GM18502 (cell line): Measurements from ENCODE around the gene KRTAP12-1.

Experiments
- ATAC-seq: cut with Tn5 transposase; IDR thresholded peaks from one replicate; pipeline ENCODE4 v1.9.1; 2021; ENCODE audit warnings: mild to moderate bottlenecking; ENCODE audit not compliant: unreplicated experiment, poor library complexity

Gene KRTAP12-1

GRCh38 chr21:44681861-44682579, at the start of gene KRTAP12-1:
Gene KRTAP12-1 (minus strand): TSS chr21:44682163. CDS start chr21:44682123, 40 bp downstream.
- no peak for ATAC-seq

GRCh38 chr21:44730951-44731579, 49.1 kb upstream of the KRTAP12-1 start:
- no peak for ATAC-seq

GRCh38 chr21:44730028-44730395, 48.0 kb upstream of the KRTAP12-1 start:
- no peak for ATAC-seq

GRCh38 chr21:44729336-44730027, 47.5 kb upstream of the KRTAP12-1 start:
- ATAC-seq, result no peak

GRCh38 chr21:44728716-44729115, 46.8 kb upstream of the KRTAP12-1 start:
- no peak for ATAC-seq

- ATAC-seq, result no peak
Observed at GRCh38 chr21:44727757-44728156, 45.8 kb upstream of the KRTAP12-1 start.

GRCh38 chr21:44727321-44727720, 45.4 kb upstream of the KRTAP12-1 start:
- ATAC-seq, result no peak

- no peak for ATAC-seq
Observed at GRCh38 chr21:44726826-44727225, 44.9 kb upstream of the KRTAP12-1 start.

- ATAC-seq, result no peak
Observed at GRCh38 chr21:44724926-44725325, 43.0 kb upstream of the KRTAP12-1 start.

- no peak for ATAC-seq
Observed at GRCh38 chr21:44724196-44724595, 42.2 kb upstream of the KRTAP12-1 start.

GRCh38 chr21:44723177-44724131, 41.5 kb upstream of the KRTAP12-1 start:
- ATAC-seq, result no peak

- no peak for ATAC-seq
Observed at GRCh38 chr21:44722731-44723130, 40.8 kb upstream of the KRTAP12-1 start.

GRCh38 chr21:44720170-44720569, 38.2 kb upstream of the KRTAP12-1 start:
- ATAC-seq, result no peak

GRCh38 chr21:44718571-44718970, 36.6 kb upstream of the KRTAP12-1 start:
- no peak for ATAC-seq

- ATAC-seq, result no peak
Observed at GRCh38 chr21:44718093-44718492, 36.1 kb upstream of the KRTAP12-1 start.

GRCh38 chr21:44716984-44717383, 35.0 kb upstream of the KRTAP12-1 start:
- no peak for ATAC-seq

- ATAC-seq, result no peak
Observed at GRCh38 chr21:44714905-44715304, 32.9 kb upstream of the KRTAP12-1 start.

- ATAC-seq, result no peak
Observed at GRCh38 chr21:44713846-44714245, 31.9 kb upstream of the KRTAP12-1 start.

GRCh38 chr21:44713130-44713529, 31.2 kb upstream of the KRTAP12-1 start:
- ATAC-seq, result no peak
